Ureter (tissue), 1 donor: Measurements from ENCODE around the gene FAM209A. TPM values are rescaled to one million over a fixed set of nuclear protein-coding genes. Genes with fewer than 3 reads are reported as not detected.
"Not testable (repeated sequence)": the region's sequence is repeated elsewhere in the genome, so short reads cannot be mapped to it uniquely, and the experiment has no call there.

Experiments
- DNase-seq: peaks from one replicate; pipeline ENCODE4 v3.0.0-alpha.2; 2020; ENCODE audit warnings: low spot score
- total RNA-seq: library from RNA; stranded (reverse); gene quantifications from one replicate; pipeline ENCODE4 v1.2.4, GENCODE V29; 2023
- donor health status: DM: yes; HTN: yes; CAD: no.

FAM209A gene
- total RNA-seq, 1 donor from 2014 or later, result not detected

GRCh38 chr20:56537997-56538396 lies 13.5 kb downstream of the FAM209A start:
- no peak for DNase-seq

GRCh38 chr20:56540415-56540814 lies 15.9 kb downstream of the FAM209A start:
- no peak for DNase-seq

DNA sequence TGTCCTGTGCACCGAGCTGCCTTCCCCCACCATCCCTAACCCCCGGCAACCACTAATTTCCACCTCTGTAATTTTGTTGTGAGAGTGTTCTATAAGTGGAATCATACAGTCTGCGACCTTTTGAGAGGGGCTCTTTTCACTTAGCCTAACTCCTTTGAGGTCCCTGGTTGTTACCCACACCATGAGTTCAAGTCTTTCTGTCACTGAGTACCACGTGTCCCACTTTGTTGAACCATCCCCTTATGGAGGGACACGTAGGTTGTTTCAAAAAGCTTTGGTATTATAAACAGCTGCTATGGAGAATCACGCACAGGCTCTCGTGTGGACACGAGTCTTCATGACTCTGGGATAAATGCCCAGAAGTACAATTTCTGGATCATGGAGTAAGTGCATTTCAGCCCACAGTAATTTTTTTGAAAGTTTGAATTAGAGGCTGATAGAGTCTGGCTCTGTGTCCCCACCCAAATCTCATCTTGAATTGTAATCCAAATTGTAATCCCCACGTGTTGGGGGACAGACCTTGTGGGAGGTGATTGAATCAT lies 18.0 kb downstream of the FAM209A start:
- DNase-seq, result no peak

DNA sequence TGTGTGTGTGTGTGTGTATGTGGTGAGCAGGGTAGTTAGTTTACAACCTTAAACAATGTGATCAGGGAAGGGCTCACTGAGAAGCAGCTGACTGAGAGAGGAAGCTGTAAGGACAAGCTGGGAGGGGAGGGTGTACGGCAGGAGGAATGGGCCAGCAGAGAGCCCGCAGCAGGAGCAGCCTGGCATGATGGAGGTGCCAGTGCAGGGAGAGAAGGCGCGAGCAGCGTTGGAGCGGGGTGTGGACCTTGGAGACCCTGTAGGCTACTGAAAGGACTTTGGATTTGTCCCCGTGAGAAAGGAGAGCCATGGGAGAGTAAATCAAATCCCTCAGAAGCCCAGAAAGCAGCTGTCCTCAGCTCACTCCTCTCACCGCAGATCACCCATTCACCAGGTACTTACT lies 27.0 kb downstream of the FAM209A start:
- DNase-seq, result no peak

DNA sequence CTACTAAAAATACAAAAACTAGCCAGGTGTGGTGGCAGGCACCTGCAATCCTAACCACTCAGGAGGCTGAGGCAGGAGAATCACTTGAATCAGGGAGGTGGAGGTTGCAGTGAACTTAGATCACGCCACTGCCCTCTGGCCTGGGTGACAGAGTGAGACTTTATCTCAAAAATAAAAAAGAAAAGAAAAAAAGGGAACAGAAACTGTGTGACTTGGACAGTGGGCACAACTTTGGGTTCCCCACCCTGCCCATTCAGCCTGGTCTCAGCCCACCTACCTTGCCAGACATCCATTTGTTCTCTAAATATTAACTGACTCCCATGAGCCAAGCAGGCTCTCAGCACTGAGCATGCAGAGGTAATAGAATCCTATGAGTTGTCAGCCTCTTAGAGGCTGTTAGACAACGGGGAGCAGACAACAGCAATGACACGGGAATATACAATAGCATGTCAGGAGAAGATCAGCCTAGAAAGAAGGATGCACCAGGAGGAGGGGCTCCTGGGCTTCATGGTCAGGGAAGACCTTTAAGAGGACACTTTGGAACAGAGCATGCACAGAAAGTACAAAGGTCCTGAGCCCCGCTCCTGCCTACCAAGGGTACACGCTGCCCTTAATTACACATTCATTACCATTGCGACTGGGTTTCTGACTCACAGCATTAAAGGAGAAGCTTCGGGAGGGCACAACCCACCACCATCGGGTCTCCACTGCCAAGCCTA lies 28.5 kb downstream of the FAM209A start:
- DNase-seq, result no peak

DNA sequence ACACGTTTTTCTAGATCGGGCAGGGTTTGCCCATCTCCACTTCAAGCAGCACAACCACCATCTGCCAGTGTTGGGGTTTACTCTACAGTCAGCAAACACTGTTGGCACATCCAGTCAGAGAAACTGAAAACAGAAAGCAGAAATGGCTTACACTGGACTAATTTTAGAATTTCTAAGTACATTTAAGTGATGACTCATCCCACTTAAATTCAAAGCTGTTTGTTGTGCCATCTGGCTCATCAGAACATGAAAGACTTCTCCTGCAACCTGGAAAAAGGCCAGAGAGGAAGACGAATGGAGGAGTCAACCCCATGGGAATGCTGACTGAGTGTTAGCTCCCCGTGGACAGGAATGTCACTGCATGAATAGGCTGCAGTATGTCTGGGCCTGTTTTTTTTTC lies 30.3 kb downstream of the FAM209A start:
- no peak for DNase-seq

DNA sequence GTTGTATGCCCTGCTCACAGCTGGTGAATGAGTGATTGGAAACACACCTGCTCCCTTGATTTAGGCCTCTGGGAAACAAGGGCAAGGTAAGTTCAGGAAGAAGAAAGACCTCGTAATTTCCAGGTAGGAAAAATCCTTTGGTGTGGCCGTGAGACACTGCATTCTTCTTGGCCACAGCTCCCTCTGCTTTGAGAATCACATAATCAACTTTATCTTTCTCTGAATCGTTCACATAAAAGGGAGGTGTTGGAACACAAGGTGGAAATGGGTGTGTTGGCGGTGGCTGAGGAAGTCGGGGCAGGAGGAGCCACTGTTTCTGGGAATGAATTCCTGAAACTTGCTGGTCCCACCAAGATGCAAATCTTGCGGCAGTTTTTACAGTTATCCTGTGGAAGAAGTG lies 34.4 kb downstream of the FAM209A start:
- DNase-seq, result no peak

DNA sequence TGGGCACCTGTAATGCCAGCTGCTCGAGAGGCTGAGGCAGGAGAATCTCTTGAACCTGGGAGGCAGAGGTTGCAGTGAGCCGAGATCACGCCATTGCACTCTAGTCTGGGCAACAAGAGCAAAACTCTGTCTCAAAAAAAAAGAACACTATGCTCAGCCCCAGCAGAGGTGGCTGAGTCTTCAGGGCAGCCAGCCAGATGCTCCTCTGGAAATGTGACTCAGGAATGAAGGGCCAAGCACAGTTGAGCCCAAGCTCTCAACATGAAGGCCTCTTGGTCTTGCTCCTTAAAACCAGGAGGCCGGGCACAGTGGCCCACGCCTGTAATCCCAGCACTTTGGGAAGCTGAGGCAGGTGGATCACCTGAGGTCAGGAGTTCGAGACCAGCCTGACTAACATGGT lies 40.0 kb downstream of the FAM209A start:
- DNase-seq, result not testable (repeated sequence)

GRCh38 chr20:56565511-56565910 lies 41.0 kb downstream of the FAM209A start:
- DNase-seq, result no peak

DNA sequence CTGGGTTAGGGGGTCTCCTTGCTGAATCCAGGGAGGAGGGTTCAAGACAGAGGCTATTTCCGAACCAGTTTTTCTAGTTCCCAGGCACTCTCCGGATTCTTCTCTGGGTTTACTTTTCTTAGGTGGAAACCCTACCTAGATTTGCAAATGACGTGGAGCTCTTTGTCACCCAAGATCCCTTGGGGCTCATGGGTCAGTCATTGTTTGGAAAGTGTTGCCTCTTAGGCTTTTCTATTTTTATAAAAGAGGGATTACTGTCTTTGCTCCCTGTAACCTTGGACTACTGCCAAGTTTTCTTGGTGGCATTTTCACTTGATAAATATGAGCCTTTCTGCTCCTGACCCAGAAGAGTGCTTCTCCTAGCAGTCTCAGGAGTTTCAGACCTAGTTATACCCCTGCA lies 42.1 kb downstream of the FAM209A start:
- no peak for DNase-seq

DNA sequence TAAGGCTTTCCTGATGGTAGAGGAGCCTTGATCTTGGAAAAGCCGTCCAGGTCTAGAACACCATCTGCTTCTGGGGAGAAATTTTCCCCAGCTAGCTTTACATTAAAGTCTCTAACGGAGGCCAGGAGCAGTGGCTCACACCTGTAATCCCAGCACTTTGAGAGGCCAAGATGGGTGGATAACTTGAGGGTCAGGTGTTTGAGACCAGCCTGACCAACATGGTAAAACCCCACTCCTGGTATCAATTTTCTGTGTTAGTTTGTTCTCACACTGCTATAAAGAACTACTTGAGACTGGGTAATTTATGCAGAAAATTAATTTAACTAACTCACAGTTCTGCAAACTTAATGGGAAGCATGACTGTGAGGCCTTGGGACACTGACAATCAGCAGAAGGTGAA lies 46.3 kb downstream of the FAM209A start:
- DNase-seq, result no peak

DNA sequence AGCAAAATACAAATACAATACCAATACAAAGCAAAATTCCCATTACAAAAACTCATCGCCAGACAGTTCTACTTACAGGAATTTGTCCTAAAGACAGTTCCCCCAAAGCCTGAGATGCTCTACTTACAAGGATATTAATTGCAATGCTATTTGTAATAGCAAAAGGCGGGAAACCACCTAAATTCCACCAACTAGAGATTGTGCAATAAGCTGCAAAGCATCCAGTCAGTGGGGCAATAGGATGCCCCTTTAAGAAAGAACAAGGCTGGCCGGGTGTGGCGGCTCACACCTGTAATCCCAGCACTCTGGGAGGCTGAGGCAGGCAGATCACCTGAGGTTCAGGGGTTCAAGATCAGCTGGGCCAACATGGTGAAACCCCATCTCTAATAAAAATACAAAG lies 47.6 kb downstream of the FAM209A start:
- no peak for DNase-seq

DNA sequence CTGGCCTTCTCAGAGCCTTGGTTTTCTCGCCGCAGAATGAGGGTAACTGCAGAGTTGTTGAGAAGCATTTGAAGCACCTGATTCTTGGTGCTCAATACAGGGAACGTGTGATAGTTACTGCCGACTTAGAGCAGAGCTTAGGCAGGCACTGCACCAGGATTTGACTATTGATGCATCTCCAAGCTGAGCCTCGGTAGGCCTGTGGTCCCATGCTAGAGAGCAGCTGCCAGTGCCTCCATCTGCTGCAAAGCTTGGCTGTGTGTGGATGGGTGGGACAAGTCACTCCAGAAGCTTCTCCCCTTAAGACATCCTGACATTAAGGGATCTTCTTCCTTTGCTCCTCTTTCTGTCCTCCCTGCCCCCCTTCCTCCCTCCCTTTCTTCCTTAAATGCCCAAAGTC lies 49.4 kb downstream of the FAM209A start:
- no peak for DNase-seq

DNA sequence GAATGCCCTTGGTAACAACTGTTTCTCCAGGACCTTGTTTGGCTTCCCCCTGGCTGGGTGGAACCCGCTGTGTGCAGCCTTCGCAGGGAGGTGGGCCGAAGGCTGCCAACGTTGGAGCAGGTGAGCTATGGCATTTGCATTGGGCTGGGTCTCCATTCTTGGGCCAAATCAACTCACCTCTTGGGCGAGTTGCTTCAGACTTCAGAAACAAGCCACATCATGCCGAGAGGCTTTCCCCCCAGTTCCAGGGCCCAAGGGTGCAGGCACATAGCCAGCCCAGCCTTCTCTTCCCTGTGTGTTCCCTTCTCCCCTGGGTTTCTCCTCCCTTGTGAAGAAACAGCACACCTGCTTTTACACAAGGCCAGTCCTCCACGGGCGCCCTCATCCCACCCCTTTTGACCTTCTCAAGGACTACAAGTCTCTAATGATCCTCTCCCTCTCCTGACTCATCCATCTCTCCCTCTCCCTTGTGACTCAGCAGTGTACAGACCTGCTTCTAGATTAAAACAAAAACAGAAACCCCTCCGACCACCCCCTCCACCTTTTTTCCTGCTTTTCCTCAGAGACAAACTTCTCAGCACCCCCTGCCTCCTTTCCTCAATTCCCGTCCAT lies 50.1 kb downstream of the FAM209A start:
- peak; percentile 47 for DNase-seq

DNA sequence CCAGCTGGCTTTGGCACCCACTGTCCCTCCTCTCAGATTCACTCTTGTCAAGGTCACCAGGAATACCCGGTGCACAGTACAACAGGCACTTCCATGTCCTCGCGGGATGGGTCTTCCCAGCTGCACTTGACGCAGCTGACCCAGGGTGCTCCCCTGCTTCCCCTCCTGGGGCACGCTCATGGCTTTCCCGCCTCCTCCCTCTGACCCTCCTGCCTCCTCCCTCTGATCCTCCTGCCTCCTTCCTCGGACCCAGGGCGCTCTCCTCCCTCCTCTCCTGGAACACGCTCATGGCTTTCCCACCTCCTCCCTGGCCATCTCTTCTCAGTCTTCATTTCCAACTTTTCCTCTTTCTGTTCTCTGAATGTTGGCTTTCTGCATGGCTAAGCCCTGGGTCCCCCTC lies 50.6 kb downstream of the FAM209A start:
- no peak for DNase-seq

Other genes starting within 250 kb of the FAM209A start
- gene FAM210B, start 165.8 kb upstream of the FAM209A start, total RNA-seq, result 50.3 TPM
- gene AURKA, start 132.5 kb upstream of the FAM209A start, total RNA-seq, result 1.6 TPM
- 36.6 TPM for gene CSTF1, start 132.1 kb upstream of the FAM209A start, total RNA-seq
- 0.91 TPM for gene CASS4, start 112.5 kb upstream of the FAM209A start, total RNA-seq
- gene RTF2, start 56.1 kb upstream of the FAM209A start, total RNA-seq, result 91.2 TPM
- not detected for gene FAM209B, start 8.5 kb downstream of the FAM209A start, total RNA-seq
- gene TFAP2C, start 104.6 kb downstream of the FAM209A start, total RNA-seq, result 12.5 TPM